Choroid plexus epithelial cell (primary cell): ENCODE data around the gene GALNT11.
"Not testable (repeated sequence)": the region's sequence is repeated elsewhere in the genome, so short reads cannot be mapped to it uniquely, and the experiment has no call there.

Source experiments
- DNase-seq: peaks from one replicate; pipeline ENCODE4 v3.0.0-alpha.2; 2010; ENCODE audit warnings: low read depth
- H3K4me3 ChIP-seq: 2 replicates; pipeline ENCODE4 v1.5.1; 2011; ENCODE audit warnings: low read depth, mild to moderate bottlenecking, control low read depth, low read length, moderate library complexity
- TF ChIP-seq, protein P1 (sequence below): conservative IDR thresholded peaks from 2 replicates; pipeline ENCODE4 v1.5.1; 2011; ENCODE audit warnings: low read depth, mild to moderate bottlenecking, control low read depth, inconsistent platforms, low read length, moderate library complexity

GALNT11 gene

GRCh38 chr7:152030059-152030458 lies 4.6 kb downstream of the GALNT11 start:
- peak; percentile 62 for DNase-seq
- H3K4me3 ChIP-seq, result not testable (repeated sequence)
- TF ChIP-seq, protein P1, sequence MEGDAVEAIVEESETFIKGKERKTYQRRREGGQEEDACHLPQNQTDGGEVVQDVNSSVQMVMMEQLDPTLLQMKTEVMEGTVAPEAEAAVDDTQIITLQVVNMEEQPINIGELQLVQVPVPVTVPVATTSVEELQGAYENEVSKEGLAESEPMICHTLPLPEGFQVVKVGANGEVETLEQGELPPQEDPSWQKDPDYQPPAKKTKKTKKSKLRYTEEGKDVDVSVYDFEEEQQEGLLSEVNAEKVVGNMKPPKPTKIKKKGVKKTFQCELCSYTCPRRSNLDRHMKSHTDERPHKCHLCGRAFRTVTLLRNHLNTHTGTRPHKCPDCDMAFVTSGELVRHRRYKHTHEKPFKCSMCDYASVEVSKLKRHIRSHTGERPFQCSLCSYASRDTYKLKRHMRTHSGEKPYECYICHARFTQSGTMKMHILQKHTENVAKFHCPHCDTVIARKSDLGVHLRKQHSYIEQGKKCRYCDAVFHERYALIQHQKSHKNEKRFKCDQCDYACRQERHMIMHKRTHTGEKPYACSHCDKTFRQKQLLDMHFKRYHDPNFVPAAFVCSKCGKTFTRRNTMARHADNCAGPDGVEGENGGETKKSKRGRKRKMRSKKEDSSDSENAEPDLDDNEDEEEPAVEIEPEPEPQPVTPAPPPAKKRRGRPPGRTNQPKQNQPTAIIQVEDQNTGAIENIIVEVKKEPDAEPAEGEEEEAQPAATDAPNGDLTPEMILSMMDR, result peak; percentile 59

DNA sequence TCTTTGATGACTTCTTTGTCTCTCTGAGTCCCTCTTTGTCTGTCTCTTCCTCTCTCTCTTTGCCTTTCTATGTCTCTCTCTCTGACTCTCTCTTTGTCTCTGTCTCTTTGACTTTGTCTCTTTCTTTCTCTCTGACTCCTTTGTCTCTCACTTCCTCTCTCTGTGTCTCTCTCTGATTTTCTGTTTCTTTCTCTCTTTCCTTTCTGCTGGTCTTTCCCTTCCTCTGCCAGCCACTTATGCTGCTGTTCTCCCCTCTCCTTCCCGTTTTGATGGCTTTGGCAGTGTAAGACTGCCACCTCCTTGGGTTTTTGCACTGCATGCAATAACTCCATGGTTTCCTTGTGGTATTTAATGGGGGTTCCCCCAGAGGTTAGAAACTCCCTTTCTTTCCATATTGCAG lies 5.2 kb downstream of the GALNT11 start:
- H3K4me3 ChIP-seq, DNase-seq: not testable (repeated sequence)

DNA sequence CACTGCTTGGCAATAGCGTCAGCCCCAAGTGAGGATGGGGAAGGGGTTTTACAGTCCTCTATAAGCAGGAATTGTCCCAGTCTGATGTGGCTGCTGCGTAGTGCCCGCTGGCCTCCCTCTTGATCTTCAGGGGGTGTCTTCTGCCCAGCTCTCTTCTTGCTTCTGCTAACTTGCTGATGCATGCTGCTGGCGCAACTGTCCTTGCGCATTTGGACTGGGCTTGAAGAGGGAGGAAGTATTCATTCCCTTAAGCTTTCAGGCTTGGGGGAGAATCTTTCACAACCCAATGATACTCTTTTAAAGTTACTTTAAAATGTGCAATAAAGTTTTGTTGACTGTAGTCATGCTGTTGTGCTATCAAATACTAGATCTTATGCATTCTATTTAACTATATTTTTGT lies 10.3 kb downstream of the GALNT11 start:
- DNase-seq, result no peak
- no peak overlapping the region for H3K4me3 ChIP-seq
- TF ChIP-seq, protein P1, result no peak

DNA sequence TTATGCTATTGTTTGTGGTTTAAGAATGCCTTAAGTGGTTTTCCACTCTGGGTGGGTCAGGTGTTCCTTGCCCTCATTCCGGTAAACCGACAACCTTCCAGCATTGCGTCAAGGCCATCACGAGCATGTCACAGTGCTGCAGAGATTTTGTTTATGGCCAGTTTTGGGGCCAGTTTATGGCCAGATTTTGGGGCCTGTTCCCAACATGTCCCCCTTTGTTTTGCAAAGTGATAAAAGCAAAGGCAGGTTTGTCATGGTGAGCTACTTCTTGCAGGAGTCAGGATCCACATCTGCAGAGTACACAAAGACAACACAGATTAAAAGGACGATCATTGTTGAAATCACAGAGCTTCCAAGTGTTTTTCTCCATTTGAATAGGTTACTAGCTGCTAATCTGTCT lies 12.9 kb downstream of the GALNT11 start:
- H3K4me3 ChIP-seq, DNase-seq: not testable (repeated sequence)

- DNase-seq, H3K4me3 ChIP-seq: not testable (repeated sequence)
These were observed 17.6 kb downstream of the GALNT11 start for GRCh38 chr7:152043086-152043485.

DNA sequence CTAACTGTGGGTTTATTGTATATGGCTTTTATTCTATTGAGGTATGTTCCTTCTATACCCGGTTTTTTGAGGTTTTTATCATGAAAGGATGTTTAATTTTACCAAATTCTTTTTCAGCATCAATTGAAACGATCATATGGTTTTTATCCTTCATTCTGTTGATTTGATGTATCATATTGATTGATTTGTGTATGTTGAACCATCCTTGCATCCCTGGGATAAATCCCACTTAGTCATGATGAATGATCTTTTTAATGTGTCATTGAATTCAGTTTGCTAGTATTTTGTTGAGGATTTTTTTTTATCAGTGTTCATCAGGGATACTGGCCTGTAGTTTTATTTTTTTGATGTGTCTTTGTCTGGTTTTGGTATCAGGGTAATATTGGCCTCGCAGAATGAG lies 19.4 kb downstream of the GALNT11 start:
- DNase-seq, H3K4me3 ChIP-seq: not testable (repeated sequence)

GRCh38 chr7:152046531-152046930 lies 21.1 kb downstream of the GALNT11 start:
- H3K4me3 ChIP-seq, result no peak overlapping the region
- TF ChIP-seq, protein P1, result no peak
- DNase-seq, result no peak

- TF ChIP-seq, protein P1, result no peak
- no peak overlapping the region for H3K4me3 ChIP-seq
- no peak for DNase-seq
These were observed 22.6 kb downstream of the GALNT11 start for GRCh38 chr7:152048051-152048450.

DNA sequence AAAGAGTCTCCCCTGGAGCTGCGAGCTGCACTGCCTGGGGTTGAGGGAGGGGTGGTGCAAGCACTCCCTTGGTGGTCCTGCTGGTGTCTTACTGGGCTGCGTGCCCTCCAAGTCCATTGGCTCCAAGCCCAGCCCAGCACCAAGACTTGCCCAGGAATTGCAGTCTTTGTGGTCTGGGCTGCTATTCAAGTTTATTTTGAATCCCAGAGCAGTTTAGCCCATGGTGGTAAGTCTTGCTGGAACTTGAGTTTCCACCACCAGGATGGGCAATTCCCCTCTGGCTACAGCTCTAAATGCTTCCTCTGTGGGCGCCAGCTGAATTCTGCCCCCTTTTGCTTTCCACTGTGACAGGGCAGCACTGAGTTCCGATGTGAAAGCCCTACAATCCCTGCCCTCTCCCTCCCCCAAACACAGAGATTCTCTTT lies 25.1 kb downstream of the GALNT11 start:
- TF ChIP-seq, protein P1, result peak; percentile 22
- DNase-seq, result peak; percentile 62
- H3K4me3 ChIP-seq, result no peak overlapping the region
